ENCODE measurements around the gene TUBGCP2.

The TUBGCP2 gene

DNA sequence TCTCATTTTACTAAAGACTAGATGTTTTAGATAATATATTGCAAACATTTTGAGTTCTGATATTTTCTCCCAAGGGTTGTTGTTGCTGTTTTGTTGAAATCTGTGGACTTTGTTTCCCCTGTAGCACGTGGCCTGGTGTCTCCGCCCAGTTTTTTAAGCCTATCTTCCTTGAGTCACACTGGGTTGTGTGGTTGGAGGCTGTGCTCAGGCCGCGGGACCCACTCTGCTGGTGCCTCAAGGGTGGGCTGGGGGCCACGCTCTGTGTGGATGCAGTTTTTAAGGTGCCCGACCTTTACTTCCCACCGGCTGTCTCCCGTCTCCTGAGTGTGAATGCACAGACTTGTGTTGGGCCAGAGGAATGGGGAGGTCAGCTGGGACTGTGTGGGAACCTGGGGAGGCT is 34.3 kb upstream of the TUBGCP2 start:
- no peak for DNase-seq

DNA sequence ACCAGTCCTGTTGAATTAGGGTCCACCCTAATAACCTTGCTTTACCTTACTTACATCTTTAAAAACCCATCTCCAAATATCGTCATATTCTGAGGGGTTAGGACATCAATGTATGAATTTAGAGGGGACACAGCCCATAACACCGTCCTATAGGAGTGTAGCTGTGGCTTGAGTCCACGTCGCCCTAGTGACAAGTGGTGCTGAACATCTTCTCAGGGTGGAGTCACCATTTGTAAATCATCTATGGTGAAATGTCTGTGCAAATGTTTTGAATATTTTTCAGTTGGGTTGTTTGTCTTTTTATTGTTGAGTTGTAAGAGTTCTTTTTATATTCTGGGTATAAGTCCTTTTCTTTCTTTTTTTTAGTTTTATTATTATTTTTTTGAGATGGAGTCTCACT is 33.3 kb upstream of the TUBGCP2 start:
- no peak for DNase-seq

DNA sequence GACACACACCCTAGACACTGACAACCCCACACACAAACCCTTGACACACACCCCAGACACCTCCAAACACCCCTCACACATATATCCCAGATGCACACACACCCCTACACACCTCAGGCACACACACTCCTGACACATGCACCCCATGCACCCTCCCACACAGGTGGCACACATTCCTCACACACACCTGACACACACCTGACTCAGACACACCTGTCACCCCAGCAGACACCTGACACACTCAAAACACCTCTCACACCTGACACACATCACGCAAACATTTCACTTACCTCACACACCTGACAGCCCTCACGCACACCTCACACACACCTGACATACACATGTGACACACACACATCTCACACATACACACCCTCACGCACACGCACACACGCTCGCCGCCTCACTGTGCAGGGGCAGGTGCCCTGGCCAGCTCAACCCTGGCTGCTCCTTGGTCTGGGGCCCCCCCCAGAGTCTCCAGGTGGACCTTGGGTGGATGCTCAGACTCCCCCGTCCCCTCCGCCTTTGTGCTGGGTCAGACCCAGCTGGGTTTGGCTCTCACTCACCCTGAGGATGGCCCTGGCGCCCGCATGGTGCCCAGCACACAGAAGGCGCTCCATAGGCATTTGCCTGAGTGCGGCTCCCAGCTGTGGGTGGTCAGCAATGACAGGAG is 31.2 kb upstream of the TUBGCP2 start:
- DNase-seq = no peak

- DNase-seq = no peak
Observed at GRCh38 chr10:133338080-133339071, 29.7 kb upstream of the TUBGCP2 start.

DNA sequence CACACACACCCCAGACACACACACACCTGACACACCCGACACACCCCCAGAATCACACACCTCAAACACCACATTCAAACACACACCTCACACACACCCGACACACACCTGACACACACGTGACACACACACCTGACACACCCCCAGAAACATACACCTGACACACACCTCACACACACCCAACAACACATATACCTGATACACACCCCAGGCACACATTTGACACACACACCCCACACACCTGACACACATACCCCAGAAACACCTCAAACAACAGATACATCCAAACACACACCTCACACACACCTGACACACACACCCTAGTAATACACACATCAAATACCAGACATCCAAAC is 28.7 kb upstream of the TUBGCP2 start:
- no peak for DNase-seq

GRCh38 chr10:133336577-133337369 is 28.1 kb upstream of the TUBGCP2 start, which contains the start of gene CALY:
TSS of gene CALY (minus strand) at chr10:133336896. CDS start at chr10:133328989, 7,907 bp downstream.
- DNase-seq = peak; percentile 72

DNA sequence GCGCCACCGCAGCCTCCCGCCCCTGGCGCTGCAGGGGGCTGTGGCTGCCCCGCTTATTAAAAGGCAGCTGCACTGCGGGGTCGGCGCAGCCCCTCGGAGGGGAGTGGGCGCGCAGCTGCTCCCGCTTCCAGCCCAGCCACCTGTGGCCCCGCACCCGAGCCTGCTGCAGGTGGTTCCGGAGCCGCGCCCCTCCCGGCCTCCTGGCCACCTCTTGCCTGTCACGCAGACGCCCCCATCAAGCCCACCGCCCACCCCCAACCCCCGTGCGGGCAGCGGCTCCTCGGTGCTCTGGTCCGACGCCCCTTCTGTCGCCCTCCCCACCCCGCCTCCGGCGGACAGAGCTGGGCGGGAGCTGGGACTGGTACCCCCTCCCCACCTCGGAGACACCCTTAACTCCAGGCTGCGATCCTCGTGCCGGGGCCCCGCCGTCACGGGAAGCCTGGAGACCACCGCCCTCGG is 27.5 kb upstream of the TUBGCP2 start:
- no peak for DNase-seq

DNA sequence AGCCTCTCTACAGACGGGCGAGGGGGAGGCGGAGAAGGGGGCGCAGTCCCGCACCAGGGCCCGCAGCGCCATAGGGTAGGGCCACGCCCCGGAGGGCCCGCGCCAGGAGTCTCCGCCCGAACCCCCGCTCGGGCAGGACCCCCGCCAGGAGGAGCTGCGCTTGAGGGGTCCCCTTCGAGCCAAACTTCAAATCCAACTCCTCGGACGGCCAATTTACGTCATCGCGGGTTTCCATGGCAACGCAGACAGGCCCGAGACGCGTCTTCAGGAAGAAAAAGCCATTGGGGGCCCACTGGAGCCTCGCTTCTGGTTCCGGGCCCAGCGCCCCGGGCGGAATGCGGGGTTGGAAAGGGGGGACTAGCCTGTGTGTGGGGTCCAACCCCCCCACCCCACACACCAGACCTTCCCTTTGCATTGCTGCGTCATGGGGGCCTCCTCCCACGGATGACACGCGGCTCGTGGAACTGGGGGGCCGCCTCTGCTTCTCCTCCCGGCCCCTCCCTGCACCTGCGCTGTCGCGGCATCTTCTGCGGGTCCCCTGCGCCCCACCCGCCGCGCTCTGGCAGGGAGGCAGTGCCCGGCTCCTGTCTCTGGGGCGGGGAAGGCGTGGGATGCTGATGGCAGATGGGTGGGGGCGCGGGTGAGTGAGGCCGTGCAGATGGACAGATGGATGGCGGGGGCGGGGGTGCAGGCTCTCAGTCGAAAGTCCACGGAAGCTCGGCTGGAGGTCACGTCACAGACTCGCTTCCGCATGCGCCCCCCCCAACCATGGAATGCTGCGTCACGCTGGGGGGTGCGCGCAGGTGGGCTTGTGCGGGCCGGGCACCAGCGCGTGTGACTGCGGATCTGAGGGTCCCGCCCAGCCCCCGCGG is 26.8 kb upstream of the TUBGCP2 start:
- DNase-seq = peak; percentile 86

- DNase-seq = no peak
Observed at GRCh38 chr10:133334503-133335245, 26.0 kb upstream of the TUBGCP2 start.

DNA sequence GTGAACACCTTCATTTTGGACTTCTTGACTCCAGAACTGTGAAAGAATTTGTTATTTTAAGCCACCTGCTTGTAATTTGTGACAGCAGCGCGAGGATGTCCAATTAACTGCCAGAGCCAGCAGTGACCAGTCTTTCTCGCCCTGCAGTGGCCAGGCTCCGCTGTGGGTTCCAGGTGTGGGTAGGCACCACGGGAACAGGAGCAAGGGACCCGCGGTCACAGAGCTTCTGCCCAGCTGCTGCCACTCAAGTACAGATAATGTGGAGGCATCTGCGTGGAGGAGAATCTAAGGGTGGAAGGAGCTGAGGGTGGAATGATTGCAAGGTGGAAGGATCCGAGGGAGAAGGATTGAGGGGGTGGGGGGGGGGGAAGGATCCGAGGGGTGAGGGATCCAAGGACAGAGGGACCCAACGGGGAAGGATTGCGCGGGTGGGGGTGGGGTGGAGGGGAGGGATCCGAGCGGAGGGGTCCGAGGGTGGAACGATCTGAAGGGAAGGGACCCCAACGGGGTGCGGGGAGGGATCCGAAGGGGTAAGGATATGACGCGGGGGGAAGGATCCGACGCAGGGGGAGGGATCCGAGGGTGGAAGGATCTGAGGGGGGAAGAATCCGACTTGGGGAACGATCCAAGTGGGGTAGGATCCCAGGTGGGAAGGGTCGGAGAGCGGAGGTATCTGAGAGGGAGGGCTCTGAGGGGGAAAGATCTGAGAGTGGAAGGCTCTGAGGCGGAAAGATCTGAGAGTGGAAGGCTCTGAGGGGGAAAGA is 24.4 kb upstream of the TUBGCP2 start:
- no peak for DNase-seq

- DNase-seq = peak; percentile 78
Observed at GRCh38 chr10:133329491-133330202, 21.0 kb upstream of the TUBGCP2 start.

- DNase-seq = no peak
Observed at GRCh38 chr10:133328358-133329343, 20.0 kb upstream of the TUBGCP2 start.

GRCh38 chr10:133327651-133328357 is 19.1 kb upstream of the TUBGCP2 start:
- no peak for DNase-seq

DNA sequence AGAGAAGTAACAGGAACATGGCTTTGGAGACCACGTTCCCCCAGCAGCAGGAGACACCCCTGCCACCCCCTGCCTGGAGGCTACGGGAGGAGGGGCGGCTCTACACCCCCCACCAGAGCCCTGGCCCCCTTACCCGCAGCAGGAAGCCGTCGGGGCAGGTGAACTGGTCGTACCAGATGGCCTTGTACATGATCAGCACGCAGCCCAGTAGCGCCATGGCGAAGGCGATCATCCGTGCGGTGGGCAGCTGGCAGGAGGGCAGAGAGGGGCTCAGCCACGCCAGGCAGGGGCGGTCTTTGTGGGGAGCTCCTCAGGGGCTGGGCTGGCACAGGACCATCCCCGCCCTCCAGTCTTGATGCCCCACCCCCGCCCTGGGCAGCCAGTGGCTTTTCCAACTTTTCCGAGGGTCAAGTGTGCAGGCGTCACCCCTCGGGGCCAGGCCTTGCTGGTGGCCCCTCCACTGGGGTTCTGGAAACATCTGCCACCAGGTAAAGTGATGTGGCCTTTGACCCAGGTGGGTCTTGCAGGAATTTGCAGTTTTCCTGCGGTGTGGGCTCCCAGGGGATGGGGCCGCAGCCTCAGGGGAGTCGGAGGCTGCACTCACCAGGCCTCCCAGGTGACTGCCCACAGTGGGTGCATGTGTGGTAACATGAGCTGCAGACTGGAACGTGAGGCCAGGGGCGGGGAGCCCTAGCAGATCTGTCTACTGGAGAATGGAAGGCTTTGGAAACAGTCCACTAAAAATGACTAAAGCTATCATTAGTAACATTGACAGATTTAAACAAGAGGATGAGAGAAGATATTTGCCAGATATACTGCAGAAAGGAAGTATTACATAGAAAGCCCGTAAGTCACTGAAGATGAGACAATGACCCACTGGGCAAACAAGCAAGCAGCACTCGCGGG is 18.3 kb upstream of the TUBGCP2 start:
- DNase-seq = no peak

- DNase-seq = no peak
Observed at GRCh38 chr10:133326223-133326551, 17.5 kb upstream of the TUBGCP2 start.

- DNase-seq = no peak
Observed at GRCh38 chr10:133325440-133326222, 17.0 kb upstream of the TUBGCP2 start.

All from effector CD8-positive, alpha-beta T cell (primary cell).